ENCODE measurements around the gene MPND. TPM values are rescaled to one million over a fixed set of nuclear protein-coding genes. Genes with fewer than 3 reads are reported as not detected.

Gene MPND
- total and polyA plus RNA-seq, 2 of the 13 experiments (the other 11 are each of a cell fraction or from before 2014, with no cell fraction given) = 10.8 to 15.8 TPM

GRCh38 chr19:4390567-4391305 lies 47.4 kb downstream of the MPND start (continued):
- TF ChIP-seq SAP130 (CRISPR knock-in tag; IDR thresholded peaks at IDR 0.05; ENCODE audit: low read depth) = peak; percentile 90
- peak; percentile 45 for TF ChIP-seq ZMYM4 (CRISPR knock-in tag; IDR thresholded peaks at IDR 0.05)
- TF ChIP-seq ZFP37 (CRISPR knock-in tag; IDR thresholded peaks at IDR 0.05; ENCODE audit: borderline replicate concordance) = no peak
- peak; percentile 72 for TF ChIP-seq MTA1 (CRISPR knock-in tag; IDR thresholded peaks at IDR 0.05; ENCODE audit: borderline replicate concordance)
- TF ChIP-seq ZNF264 (CRISPR knock-in tag; IDR thresholded peaks at IDR 0.05) = peak; percentile 77; the same call in 1 of the 2 replicates
- peak; percentile 91 for TF ChIP-seq TFAP4 (IDR thresholded peaks at IDR 0.05; ENCODE audit: borderline replicate concordance, low read depth)
- TF ChIP-seq SRSF4 (IDR thresholded peaks at IDR 0.05; ENCODE audit: low read depth, low read length, poor library complexity, severe bottlenecking) = no peak
- 0 out of 4 replicates have a peak, but pooled peaks of 1 of the 2 experiments have one; percentile 33 for TF ChIP-seq ATF4 (CRISPR knock-in tag; IDR thresholded peaks at IDR 0.05)
- TF ChIP-seq ZNF605 (CRISPR knock-in tag; IDR thresholded peaks at IDR 0.05) = no peak
- peak; percentile 59 for TF ChIP-seq GABPB1 (CRISPR knock-in tag; IDR thresholded peaks at IDR 0.05)
- no peak for TF ChIP-seq ZHX1 (CRISPR knock-in tag; IDR thresholded peaks at IDR 0.05; ENCODE audit: low read depth)
- no peak for TF ChIP-seq ZNF691 (CRISPR knock-in tag; IDR thresholded peaks at IDR 0.05; ENCODE audit: borderline replicate concordance, low read depth)
- 0 out of 2 replicates have a peak, but pooled peaks have one; percentile 64 for TF ChIP-seq SNAI1 (CRISPR knock-in tag; IDR thresholded peaks at IDR 0.05; ENCODE audit: borderline replicate concordance)
- no peak for TF ChIP-seq CSRNP1 (CRISPR knock-in tag; IDR thresholded peaks at IDR 0.05)
- peak; percentile 80 for TF ChIP-seq FOSL2 (CRISPR knock-in tag; IDR thresholded peaks at IDR 0.05)
- peak; percentile 26; the same call in 1 of the 2 replicates for TF ChIP-seq PRDM10 (CRISPR knock-in tag; IDR thresholded peaks at IDR 0.05; ENCODE audit: low read depth)
- TF ChIP-seq ZNF713 (CRISPR knock-in tag; IDR thresholded peaks at IDR 0.05) = 0 out of 2 replicates have a peak, but pooled peaks have one; percentile 59

Data from HepG2 (cell line).